GM19468 (cell line): ENCODE data around the gene SETD1A.

Experiments used
- ATAC-seq: cut with Tn5 transposase; IDR thresholded peaks from one replicate; pipeline ENCODE4 v1.9.1; 2021; ENCODE audit warnings: mild to moderate bottlenecking, moderate library complexity, moderate number of reproducible peaks; ENCODE audit not compliant: unreplicated experiment; ENCODE audit errors: extremely low read depth

SETD1A gene

GRCh38 chr16:30951750-30952149 lies 5.8 kb upstream of the SETD1A start:
- no peak for ATAC-seq

DNA sequence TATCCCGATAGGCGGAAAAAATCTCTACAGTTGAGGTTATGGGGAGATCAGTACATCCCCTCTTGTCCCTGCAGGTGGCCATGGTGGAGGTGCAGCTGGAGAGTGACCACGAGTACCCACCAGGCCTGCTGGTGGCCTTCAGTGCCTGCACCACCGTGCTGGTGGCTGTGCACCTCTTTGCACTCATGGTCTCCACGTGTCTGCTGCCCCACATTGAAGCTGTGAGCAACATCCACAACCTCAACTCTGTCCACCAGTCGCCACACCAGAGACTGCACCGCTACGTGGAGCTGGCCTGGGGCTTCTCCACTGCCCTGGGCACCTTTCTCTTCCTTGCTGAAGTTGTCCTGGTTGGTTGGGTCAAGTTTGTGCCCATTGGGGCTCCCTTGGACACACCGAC lies 4.4 kb upstream of the SETD1A start:
- no peak for ATAC-seq

DNA sequence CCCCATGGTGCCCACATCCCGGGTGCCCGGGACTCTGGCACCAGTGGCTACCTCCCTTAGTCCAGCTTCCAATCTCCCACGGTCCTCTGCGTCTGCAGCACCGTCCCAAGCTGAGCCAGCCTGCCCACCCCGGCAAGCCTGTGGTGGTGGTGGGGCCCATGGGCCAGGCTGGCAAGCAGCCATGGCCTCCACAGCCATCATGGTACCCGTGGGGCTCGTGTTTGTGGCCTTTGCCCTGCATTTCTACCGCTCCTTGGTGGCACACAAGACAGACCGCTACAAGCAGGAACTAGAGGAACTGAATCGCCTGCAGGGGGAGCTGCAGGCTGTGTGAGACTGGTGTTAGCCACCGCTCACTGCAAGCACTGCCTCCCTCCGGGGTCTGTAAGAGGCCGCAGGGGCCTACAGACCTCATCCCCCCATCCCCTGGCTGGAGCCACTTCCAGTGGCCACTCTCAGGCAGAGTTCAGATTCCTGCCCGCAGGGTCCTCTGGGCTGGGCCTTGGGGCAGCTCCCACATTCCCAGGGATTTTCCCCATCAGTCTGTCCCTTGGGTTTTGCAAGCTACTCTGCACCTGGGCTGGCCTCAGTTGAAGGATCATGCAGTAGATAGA lies 3.9 kb upstream of the SETD1A start:
- ATAC-seq = peak; percentile 19

GRCh38 chr16:30954993-30955392 lies 2.6 kb upstream of the SETD1A start:
- ATAC-seq = no peak

DNA sequence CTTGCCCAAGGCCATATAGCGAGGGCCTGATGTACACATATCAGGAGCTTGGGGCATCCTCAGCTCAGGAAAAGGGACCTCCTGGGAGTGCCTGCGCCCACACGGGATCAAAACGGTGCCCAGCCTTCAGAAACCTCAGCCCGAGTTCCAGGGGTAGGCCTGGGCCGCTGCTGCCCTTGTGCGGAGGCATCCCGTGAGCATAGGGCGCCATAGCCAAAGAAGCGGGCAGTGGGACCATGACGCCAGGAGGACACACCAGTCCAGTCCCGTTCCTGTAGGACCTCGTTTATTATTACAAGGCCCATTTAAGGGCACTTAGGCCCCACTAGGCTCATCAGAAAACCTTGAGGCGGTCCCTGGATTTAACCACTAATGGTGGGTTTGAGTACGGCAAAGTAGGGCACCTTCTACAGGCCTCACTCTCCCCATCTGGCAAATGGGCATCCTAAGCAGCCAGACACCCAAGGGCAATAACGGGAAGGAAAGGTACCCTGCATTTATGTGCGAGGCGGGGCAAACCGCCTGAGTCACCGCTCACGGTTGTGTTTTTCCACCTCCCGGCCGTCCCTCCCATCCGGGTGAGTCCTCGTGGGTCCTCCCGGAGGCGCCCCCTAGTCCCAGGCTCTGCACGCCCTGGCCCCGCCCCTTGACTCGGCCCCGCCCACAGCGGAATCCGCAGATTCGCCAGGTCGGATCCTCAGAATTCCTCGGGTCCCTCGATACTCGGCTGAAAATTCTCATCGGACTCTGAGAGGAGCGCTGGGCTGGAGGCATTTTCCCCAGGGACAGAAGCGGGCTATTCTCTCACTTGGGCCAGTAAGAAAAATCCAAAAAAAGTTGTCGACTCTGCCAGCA lies 726 bp upstream of the SETD1A start:
- no peak for ATAC-seq

DNA sequence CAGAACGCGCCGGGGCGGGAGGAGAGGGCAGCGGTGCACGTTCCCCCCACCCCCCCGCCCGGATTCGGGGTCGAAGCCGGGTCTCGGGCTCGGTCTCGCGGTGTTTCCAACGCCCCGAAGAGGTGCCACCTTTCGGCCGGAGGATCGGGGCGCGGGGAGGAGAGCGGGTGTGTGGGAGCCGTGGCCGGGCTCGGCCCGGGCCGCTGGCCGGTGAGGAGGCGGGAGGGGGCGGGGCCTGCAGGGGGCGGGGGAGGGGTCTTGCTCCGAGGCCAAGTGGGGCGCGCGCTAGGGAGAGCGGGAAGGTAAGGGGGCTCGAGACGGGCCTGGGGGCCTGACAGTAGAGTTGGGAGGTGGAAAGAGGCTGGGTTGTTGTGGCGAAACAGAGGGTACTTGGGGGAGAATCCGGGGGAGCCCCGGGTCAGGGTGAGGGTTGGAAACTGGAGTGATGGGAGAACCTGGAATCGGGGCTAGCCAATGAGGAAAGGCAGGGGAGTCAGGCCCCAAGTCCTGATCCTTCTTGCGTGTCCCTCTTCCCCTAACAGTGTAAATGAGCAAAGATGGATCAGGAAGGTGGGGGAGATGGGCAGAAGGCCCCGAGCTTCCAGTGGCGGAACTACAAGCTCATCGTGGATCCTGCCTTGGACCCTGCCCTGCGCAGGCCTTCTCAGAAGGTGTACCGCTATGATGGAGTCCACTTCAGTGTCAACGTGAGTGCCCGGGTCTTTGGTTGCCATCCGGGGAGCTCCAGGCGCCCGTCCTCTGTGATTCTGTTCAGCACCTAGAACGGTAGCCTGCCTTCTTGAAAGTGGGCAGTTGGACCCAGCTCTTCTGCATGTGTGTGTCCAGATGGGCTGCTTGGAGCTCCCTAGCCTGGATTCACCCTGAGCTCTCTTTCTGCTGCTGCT lies 873 bp downstream of the SETD1A start:
- peak; percentile 7 for ATAC-seq

GRCh38 chr16:30961384-30961783 lies 3.8 kb downstream of the SETD1A start:
- ATAC-seq = no peak

- no peak for ATAC-seq
Measured at GRCh38 chr16:30963925-30964511, 6.5 kb downstream of the SETD1A start.

DNA sequence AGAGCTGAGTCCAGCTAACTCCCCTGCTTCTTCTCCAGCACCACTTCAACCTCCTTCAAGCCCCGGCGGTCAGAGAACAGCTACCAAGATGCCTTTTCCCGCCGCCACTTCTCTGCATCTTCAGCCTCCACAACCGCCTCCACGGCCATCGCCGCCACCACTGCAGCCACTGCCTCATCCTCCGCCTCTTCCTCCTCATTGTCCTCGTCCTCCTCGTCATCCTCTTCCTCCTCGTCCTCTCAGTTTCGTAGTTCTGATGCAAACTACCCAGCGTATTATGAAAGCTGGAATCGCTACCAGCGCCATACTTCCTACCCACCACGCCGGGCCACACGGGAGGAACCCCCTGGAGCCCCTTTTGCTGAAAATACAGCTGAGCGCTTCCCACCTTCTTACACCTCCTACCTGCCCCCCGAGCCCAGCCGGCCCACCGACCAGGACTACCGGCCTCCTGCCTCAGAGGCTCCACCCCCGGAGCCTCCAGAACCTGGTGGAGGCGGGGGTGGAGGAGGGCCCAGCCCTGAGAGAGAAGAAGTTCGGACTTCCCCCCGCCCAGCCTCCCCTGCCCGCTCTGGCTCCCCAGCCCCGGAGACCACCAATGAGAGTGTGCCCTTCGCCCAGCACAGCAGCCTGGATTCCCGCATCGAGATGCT lies 7.1 kb downstream of the SETD1A start:
- no peak for ATAC-seq

GRCh38 chr16:30965436-30965835 lies 7.9 kb downstream of the SETD1A start:
- ATAC-seq = no peak

- ATAC-seq = no peak
Measured at GRCh38 chr16:30966033-30966619, 8.6 kb downstream of the SETD1A start.

- ATAC-seq = no peak
Measured at GRCh38 chr16:30967795-30968194, 10.2 kb downstream of the SETD1A start.

- ATAC-seq = no peak
Measured at GRCh38 chr16:30969246-30969842, 11.8 kb downstream of the SETD1A start.

- ATAC-seq = no peak
Measured at GRCh38 chr16:30971298-30971697, 13.7 kb downstream of the SETD1A start.

- no peak for ATAC-seq
Measured at GRCh38 chr16:30972872-30973271, 15.3 kb downstream of the SETD1A start.

GRCh38 chr16:30974348-30974747 lies 16.8 kb downstream of the SETD1A start:
- no peak for ATAC-seq

DNA sequence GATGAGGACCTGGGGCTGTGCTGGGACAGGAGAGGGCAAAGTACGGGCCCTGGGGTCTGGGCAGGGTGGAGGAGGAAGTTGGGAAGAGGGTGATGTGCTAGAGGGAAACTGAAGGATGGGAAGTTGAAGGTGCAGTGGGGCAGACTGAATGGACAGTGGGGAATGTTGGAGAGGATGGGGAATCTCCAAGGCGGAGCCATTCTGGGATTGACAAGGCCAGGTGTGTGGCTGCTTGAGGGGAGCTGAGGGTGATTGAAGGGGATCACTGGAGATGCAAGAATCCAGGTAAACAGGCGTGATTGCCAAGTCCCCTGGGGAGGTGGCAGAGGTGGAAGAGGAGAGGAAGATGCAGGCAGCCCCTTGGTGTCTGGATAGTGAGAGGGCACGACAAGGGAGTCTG lies 18.9 kb downstream of the SETD1A start:
- no peak for ATAC-seq

DNA sequence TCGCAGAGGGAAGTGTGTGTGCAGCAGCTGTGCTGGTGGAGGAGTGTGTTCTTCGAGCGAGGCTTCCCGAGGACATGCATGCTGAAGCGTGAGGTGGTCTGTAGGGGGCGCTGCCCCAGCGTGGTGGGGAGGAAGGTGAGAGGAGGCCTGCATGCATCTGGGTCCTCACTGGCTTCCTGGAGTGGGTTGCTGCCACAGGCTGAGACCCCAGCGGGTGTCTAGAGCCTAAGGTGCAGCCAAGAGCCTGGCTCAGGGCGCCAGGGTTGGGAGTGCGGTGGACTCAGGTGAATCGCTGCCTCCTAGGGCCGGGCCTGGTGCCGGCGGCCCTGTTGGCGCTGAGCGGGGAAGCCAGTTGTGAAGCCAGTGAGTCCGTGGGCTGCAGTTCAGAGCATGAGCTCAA lies 19.9 kb downstream of the SETD1A start:
- ATAC-seq = no peak
